Neutrophil (primary cell): ENCODE results near the gene GPATCH8.

Experiments
- H3K27ac ChIP-seq: fragments of 200-600 bp; sonication (generic); 2 replicates; pipeline ENCODE4 v1.5.1; 2016; ENCODE audit warnings: mild to moderate bottlenecking, moderate library complexity
- H3K27me3 ChIP-seq: fragments of 200-600 bp; sonication (generic); 2 replicates; pipeline ENCODE4 v1.6.0; 2016; ENCODE audit warnings: mild to moderate bottlenecking
- H3K36me3 ChIP-seq: fragments of 200-600 bp; sonication (generic); 2 replicates; pipeline ENCODE4 v1.5.1; 2017
- H3K4me1 ChIP-seq, 2 experiments: fragments of 200-600 bp in 1 of 2; sonication (generic) in 1 of 2; 1 replicate in 1 of 2; 2 replicates in 1 of 2; pipeline versions ENCODE4 v1.5.1 to v1.6.1; 2013 to 2016; ENCODE audit warnings: low read depth in 1 of 2, low read length in 1 of 2, mild to moderate bottlenecking in 1 of 2, moderate library complexity in 1 of 2; ENCODE audit not compliant: control insufficient read depth in 1 of 2, insufficient read depth in 1 of 2
- H3K4me3 ChIP-seq, 2 experiments: fragments of 200-600 bp in 1 of 2; sonication (generic) in 1 of 2; 1 replicate in 1 of 2; 2 replicates in 1 of 2; pipeline ENCODE4 v1.5.1; 2013 to 2016; ENCODE audit warnings: low read depth in 1 of 2, low read length in 1 of 2, mild to moderate bottlenecking in 1 of 2, moderate library complexity in 1 of 2
- H3K9me3 ChIP-seq: fragments of 200-600 bp; sonication (generic); 2 replicates; pipeline ENCODE4 v1.5.1; 2016
- TF ChIP-seq, protein P1 (sequence below): fragments of 200-600 bp; sonication (generic); IDR thresholded peaks from 2 replicates; pipeline ENCODE4 v1.5.1; 2016; ENCODE audit warnings: antibody characterized with exemption

GPATCH8 gene

DNA sequence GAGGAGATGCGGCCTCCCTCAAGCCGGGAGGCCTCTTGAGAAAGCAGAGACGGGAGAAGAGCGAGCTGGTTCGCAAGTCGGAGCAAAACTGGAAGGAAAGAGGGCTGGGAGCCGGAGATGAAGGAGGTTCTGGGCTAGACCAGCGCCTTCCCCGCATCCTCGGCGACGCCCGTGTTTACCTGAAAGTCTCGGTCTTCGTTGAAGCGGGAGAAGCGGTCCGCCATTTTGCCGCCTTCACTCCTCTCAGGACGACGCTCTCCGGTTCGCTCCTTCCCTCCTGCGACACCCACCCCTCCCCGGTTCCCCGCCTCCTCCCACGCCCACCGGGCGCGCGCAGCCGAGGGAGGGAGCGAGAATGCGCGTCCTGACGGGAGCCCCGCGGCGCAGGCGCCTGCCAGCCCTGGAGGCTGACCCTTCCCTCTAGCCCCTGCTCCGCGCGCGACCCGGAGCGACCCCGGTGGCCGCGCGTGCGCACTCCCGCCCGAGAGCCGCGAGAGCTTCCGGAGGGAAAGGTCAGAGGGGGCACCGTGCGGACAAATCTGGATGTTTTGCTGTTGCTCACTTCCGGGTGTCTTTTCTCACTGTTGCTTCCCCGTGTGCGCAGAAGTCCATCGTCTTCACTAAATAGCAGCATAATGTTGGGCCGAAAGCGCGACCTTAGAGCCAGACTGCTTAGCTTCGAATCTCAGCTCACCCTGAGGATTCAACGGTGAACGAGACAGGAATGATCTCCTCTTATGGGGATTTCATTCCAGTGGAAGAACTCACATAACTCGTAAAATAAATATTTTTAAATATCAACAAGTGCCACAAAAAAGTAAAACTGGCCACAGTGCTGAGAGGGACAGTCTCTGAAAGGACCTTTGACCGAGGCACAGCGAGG, at the start of gene GPATCH8:
Gene GPATCH8 (minus strand): TSS at position 260 of the 883 bp plus-strand sequence. CDS start 36 bp downstream, at position 224.
- Histone ChIP-seq H3K9me3 (no peaks in the 10 kb centered on the region), H3K27ac (peak within 1 kb of the TSS; percentile 88), H3K36me3 (no peaks in the 10 kb centered on the region), H3K4me3 (peak within 1 kb of the TSS; percentile 91 to 93), H3K27me3 (peaks cover 12% of the 10 kb centered on the region), H3K4me1 (peaks cover 21 to 23% of the 10 kb centered on the region in 2 experiments)
- TF ChIP-seq, protein P1, sequence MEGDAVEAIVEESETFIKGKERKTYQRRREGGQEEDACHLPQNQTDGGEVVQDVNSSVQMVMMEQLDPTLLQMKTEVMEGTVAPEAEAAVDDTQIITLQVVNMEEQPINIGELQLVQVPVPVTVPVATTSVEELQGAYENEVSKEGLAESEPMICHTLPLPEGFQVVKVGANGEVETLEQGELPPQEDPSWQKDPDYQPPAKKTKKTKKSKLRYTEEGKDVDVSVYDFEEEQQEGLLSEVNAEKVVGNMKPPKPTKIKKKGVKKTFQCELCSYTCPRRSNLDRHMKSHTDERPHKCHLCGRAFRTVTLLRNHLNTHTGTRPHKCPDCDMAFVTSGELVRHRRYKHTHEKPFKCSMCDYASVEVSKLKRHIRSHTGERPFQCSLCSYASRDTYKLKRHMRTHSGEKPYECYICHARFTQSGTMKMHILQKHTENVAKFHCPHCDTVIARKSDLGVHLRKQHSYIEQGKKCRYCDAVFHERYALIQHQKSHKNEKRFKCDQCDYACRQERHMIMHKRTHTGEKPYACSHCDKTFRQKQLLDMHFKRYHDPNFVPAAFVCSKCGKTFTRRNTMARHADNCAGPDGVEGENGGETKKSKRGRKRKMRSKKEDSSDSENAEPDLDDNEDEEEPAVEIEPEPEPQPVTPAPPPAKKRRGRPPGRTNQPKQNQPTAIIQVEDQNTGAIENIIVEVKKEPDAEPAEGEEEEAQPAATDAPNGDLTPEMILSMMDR = no peak

DNA sequence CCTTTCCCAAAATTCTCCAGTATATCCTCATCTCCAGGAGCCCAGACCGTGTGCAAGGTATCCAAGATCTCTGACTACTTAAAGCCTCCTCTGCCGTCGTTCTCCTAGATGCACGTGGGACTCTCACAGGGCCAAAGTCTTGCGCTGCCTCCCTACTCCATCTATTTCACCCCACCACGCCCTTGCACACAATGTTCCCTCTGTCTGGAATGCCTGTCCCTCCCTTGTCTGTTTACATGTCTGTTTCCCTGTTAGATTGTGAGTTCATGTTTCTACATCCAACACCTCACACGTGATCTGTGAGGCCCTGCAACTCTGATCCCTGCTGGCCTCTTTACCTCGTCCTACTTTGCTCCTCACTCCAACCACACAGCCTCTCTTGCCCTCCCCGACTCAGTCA, 49.2 kb upstream of the GPATCH8 start:
- TF ChIP-seq, protein P1 = no peak
- Histone ChIP-seq H3K27ac (no peak overlapping the region), H3K9me3 (no peaks in the 10 kb centered on the region), H3K4me3 (no peak overlapping the region), H3K27me3 (peaks cover 80% of the 10 kb centered on the region), H3K36me3 (no peaks in the 10 kb centered on the region), H3K4me1 (peaks cover 10 to 13% of the 10 kb centered on the region in 2 experiments)

DNA sequence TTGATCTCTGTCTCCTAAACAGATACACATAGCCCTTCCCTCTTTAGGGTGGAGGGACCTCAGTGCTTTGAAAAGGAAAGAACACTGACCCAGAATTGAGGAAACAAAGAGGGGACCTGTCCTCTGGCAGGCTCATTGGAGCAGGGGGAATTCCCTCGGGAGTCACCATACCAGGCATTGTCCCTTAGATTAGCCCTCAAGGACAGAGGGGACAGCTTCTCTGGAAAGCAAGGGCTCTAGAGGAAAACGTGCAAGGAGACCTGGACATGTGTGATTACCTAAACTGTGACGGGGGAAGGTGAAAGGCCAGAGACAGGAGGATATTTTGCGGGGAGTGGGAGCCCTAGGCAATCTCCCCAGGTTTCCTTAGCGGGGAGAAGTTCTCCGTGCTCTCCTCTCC, 46.5 kb upstream of the GPATCH8 start:
- no peaks in the 10 kb centered on the region for H3K4me1 ChIP-seq
- no peak overlapping the region for H3K27ac ChIP-seq

DNA sequence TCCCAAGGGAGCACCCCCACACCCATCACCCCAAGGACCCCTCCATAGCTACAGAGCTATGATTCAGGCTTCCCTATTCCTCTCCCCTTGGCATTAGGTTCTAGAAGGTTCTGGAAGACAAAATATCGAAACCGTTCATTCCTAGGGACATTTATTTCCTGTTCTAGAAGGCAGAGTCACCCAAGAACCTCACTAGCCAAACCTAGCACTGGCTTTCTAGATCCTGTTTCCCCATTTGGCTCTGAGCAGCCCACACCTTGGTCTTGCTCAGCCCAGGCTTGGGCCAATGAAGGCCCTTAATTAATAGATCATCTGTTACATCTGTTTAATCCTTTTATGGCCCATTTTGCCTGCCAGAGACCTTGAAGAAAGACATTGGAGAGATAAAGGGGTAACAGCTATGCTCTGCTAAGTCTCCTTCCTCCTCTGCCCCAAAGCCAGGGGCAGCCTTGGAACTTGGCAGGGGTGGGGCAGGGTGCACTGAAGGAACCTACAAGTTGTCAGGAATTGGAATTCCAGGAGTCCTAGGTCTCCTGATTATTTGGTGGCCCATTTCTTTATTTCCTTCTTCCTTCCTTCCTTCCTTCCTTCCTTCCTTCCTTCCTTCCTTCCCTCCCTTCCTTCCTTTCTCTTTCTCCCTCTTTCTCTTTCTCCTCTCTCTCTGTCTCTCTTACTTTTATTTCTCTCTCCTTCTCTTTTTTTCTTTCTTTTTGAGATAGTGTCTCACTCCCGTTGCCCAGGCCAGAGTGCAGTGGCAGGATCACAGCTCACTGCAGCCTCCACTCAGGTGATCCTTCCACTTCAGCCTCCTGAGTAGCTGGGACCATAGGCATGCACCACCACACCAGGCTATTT, 45.4 kb upstream of the GPATCH8 start:
- H3K4me1 ChIP-seq = no peaks in the 10 kb centered on the region
- no peak overlapping the region for H3K27ac ChIP-seq
- H3K9me3 ChIP-seq = no peaks in the 10 kb centered on the region

More for the DNA sequence above, 46.5 kb upstream of the GPATCH8 start:
- peaks cover 61% of the 10 kb centered on the region for H3K27me3 ChIP-seq
- no peak overlapping the region for H3K4me3 ChIP-seq
- TF ChIP-seq, protein P1 = no peak
- H3K9me3 ChIP-seq = no peaks in the 10 kb centered on the region
- no peaks in the 10 kb centered on the region for H3K36me3 ChIP-seq

DNA sequence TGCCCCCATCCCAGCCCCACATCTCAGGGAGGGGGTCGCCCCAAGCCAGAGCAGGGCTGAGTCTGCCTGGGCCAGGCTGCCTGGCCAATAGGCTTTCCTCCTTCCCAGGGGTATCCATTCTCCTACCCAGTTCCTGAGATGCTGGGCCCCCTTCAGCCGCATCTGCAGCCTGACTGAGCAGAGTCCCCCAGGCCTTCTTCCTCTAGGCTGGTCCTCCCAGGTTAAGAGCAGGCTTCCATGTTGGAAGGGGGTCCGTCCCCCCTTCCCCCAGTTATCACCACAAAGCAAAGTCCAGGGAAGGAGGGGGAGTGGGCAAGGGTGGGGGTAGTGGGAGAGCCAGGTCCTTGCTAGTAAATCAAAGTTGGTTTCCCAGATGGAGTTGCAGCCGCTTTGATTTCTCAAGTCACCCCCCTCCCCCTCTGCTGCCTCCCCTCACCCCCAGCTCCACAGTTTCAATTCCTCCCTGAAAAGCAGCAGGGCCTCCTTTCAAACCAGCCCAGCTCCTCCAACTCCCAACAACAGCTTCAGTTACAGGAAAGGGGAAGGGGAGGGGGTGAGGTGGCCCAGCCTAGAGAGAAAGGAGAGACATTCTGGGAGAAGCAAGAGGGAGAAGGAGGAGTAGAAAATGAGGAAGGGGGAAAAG, 44.5 kb upstream of the GPATCH8 start:
- TF ChIP-seq, protein P1 = no peak
- Histone ChIP-seq H3K27ac (no peak overlapping the region), H3K4me1 (no peaks in the 10 kb centered on the region), H3K4me3 (no peak overlapping the region), H3K27me3 (peaks cover 46% of the 10 kb centered on the region), H3K9me3 (no peaks in the 10 kb centered on the region), H3K36me3 (no peaks in the 10 kb centered on the region)

More for the DNA sequence above, 45.4 kb upstream of the GPATCH8 start:
- Histone ChIP-seq H3K4me3 (no peak overlapping the region), H3K27me3 (peaks cover 50% of the 10 kb centered on the region), H3K36me3 (no peaks in the 10 kb centered on the region)
- TF ChIP-seq, protein P1 = no peak
